GM12875 (cell line): Measurements from ENCODE around the gene TGIF2.

Experiments
- H3K4me3 ChIP-seq: one replicate; pipeline ENCODE4 v1.5.1; 2011; ENCODE audit warnings: low read depth, low read length, control low read depth
- CTCF ChIP-seq: IDR thresholded peaks from 2 replicates; pipeline ENCODE4 v1.5.1; 2011; ENCODE audit warnings: low read depth, mild to moderate bottlenecking, control low read depth, inconsistent platforms, low read length, moderate library complexity, borderline replicate concordance; ENCODE audit not compliant: insufficient read depth

TGIF2 gene

GRCh38 chr20:36624068-36624943 is 50.9 kb downstream of the TGIF2 start:
- TF ChIP-seq CTCF: no peak
- H3K4me3 ChIP-seq: no peak overlapping the region

- TF ChIP-seq CTCF: no peak
- H3K4me3 ChIP-seq: no peak overlapping the region
These were observed 51.5 kb downstream of the TGIF2 start for GRCh38 chr20:36624944-36625324.

GRCh38 chr20:36628076-36628475 is 54.7 kb downstream of the TGIF2 start:
- no peak for TF ChIP-seq CTCF
- H3K4me3 ChIP-seq: no peak overlapping the region

GRCh38 chr20:36629719-36630681 is 56.6 kb downstream of the TGIF2 start:
- H3K4me3 ChIP-seq: no peak overlapping the region
- TF ChIP-seq CTCF: no peak

- no peak for TF ChIP-seq CTCF
- no peak overlapping the region for H3K4me3 ChIP-seq
These were observed 58.2 kb downstream of the TGIF2 start for GRCh38 chr20:36631646-36632045.

GRCh38 chr20:36632147-36632486 is 58.7 kb downstream of the TGIF2 start:
- TF ChIP-seq CTCF: no peak
- no peak overlapping the region for H3K4me3 ChIP-seq
